ENCODE results near the gene PARP11. TPM values are rescaled to one million over a fixed set of nuclear protein-coding genes. Genes with fewer than 3 reads are reported as not detected.

PARP11 gene
- total and polyA plus RNA-seq, 2 donors (not counting 1 experiment from before 2014, with no cell fraction given) = 6.4 to 26.3 TPM

- ATAC-seq (ENCODE audit: low read depth) (no peak), DNase-seq (no peak)
- H3K4me1 ChIP-seq (ENCODE audit: control insufficient read depth in 2 of 2, insufficient read depth in 2 of 2, low read length in 2 of 2) = peaks cover 0 to 5% of the 10 kb centered on the region in 2 donors
- CTCF ChIA-PET = interaction anchor here (0.6 to 1.1 kb wide), 3 partner anchors 11 to 570 kb away, joined by 3 to 5 read pairs (median 5); no protein-coding TSS in a partner anchor
- 82% methylated on average over 2 of the region's 2 CpGs for WGBS (ENCODE audit: insufficient coverage)
- H3K9ac ChIP-seq (ENCODE audit: low read length) = no peak overlapping the region
- no peak overlapping the region for H3K4me3 ChIP-seq (ENCODE audit: control extremely low read depth in 1 of 5, extremely low read depth in 1 of 5, insufficient read depth in 1 of 5, low read depth in 2 of 5, low read length in 4 of 5)
- TF ChIP-seq EZH2 (IDR thresholded peaks at IDR 0.05; ENCODE audit: borderline replicate concordance, insufficient read depth, low read depth, low read length, poor library complexity, severe bottlenecking) (no peak), CTCF (IDR thresholded peaks at IDR 0.05) (no peak)
- Mint-ChIP-seq H3K4me1 (peaks cover 4% of the 10 kb centered on the region), H3K27ac (no peak overlapping the region), H3K9me3 (ENCODE audit: insufficient read depth) (no peaks in the 10 kb centered on the region), H3K4me3 (no peak overlapping the region), H3K27me3 (peaks cover 8% of the 10 kb centered on the region)
- H2AFZ ChIP-seq (ENCODE audit: insufficient read depth, low read depth, low read length, poor library complexity, severe bottlenecking) = no peak overlapping the region
- H3K27ac ChIP-seq (ENCODE audit: low read length in 2 of 2) = no peak overlapping the region
- H3K36me3 ChIP-seq (replicated peaks in 1 of 2; ENCODE audit: control extremely low read depth in 1 of 2, control insufficient read depth in 1 of 2, extremely low read depth in 1 of 2, insufficient read depth in 2 of 2, low read length in 1 of 2) = no peaks in the 10 kb centered on the region
- H3K27me3 ChIP-seq (replicated peaks in 1 of 4; ENCODE audit: control extremely low read depth in 1 of 4, control insufficient read depth in 3 of 4, insufficient read depth in 4 of 4, low read length in 3 of 4) = peaks cover 0 to 3% (median 1%) of the 10 kb centered on the region in 4 experiments
- H3K9me3 ChIP-seq (ENCODE audit: control extremely low read depth in 1 of 3, control insufficient read depth in 2 of 3, insufficient read depth in 1 of 3, low read length in 2 of 3) = no peaks in the 10 kb centered on the region
- intact Hi-C loops (cut with micrococcal nuclease) = no loop called here
- POLR2A ChIA-PET = no interaction called here
- no peaks in the 10 kb centered on the region for H4K20me1 ChIP-seq (ENCODE audit: control insufficient read depth, insufficient read depth, low read length, poor library complexity, severe bottlenecking)
- no peak overlapping the region for H3K4me2 ChIP-seq (replicated peaks; ENCODE audit: low read depth, low read length, poor library complexity, severe bottlenecking)
- no peaks in the 10 kb centered on the region for H3K79me2 ChIP-seq (ENCODE audit: control insufficient read depth, insufficient read depth, low read length)
Observed at GRCh38 chr12:3896801-3897351, 23.7 kb upstream of the PARP11 start.

GRCh38 chr12:3896356-3896755 is 23.2 kb upstream of the PARP11 start:
- ChIA-PET POLR2A (no interaction called here), CTCF (interaction anchor here (0.9 to 1.1 kb wide), 3 partner anchors 10 to 381 kb away, joined by 3 to 5 read pairs (median 5); no protein-coding TSS in a partner anchor)
- Mint-ChIP-seq H3K9me3 (ENCODE audit: insufficient read depth) (no peaks in the 10 kb centered on the region), H3K27me3 (peaks cover 8% of the 10 kb centered on the region), H3K27ac (no peak overlapping the region), H3K4me3 (no peak overlapping the region), H3K4me1 (peaks cover 4% of the 10 kb centered on the region)
- intact Hi-C loops (cut with micrococcal nuclease) = no loop called here
- Histone ChIP-seq H3K27ac (ENCODE audit: low read length in 2 of 2) (no peak overlapping the region), H3K36me3 (replicated peaks in 1 of 2; ENCODE audit: control extremely low read depth in 1 of 2, control insufficient read depth in 1 of 2, extremely low read depth in 1 of 2, insufficient read depth in 2 of 2, low read length in 1 of 2) (no peaks in the 10 kb centered on the region), H3K9ac (ENCODE audit: low read length) (no peak overlapping the region), H2AFZ (ENCODE audit: insufficient read depth, low read depth, low read length, poor library complexity, severe bottlenecking) (no peak overlapping the region), H3K4me1 (ENCODE audit: control insufficient read depth in 2 of 2, insufficient read depth in 2 of 2, low read length in 2 of 2) (peaks cover 0 to 5% of the 10 kb centered on the region in 2 donors), H3K4me2 (replicated peaks; ENCODE audit: low read depth, low read length, poor library complexity, severe bottlenecking) (no peak overlapping the region), H4K20me1 (ENCODE audit: control insufficient read depth, insufficient read depth, low read length, poor library complexity, severe bottlenecking) (no peaks in the 10 kb centered on the region), H3K79me2 (ENCODE audit: control insufficient read depth, insufficient read depth, low read length) (no peaks in the 10 kb centered on the region), H3K4me3 (ENCODE audit: control extremely low read depth in 1 of 5, extremely low read depth in 1 of 5, insufficient read depth in 1 of 5, low read depth in 2 of 5, low read length in 4 of 5) (no peak overlapping the region), H3K9me3 (ENCODE audit: control extremely low read depth in 1 of 3, control insufficient read depth in 2 of 3, insufficient read depth in 1 of 3, low read length in 2 of 3) (no peaks in the 10 kb centered on the region), H3K27me3 (replicated peaks in 1 of 4; ENCODE audit: control extremely low read depth in 1 of 4, control insufficient read depth in 3 of 4, insufficient read depth in 4 of 4, low read length in 3 of 4) (peaks cover 0 to 3% (median 1%) of the 10 kb centered on the region in 4 experiments)
- ATAC-seq (ENCODE audit: low read depth) (no peak), DNase-seq (no peak)
- TF ChIP-seq CTCF (IDR thresholded peaks at IDR 0.05) (no peak), EZH2 (IDR thresholded peaks at IDR 0.05; ENCODE audit: borderline replicate concordance, insufficient read depth, low read depth, low read length, poor library complexity, severe bottlenecking) (no peak)
- no CpG with 5 or more reads among the region's 2 CpGs for WGBS (ENCODE audit: insufficient coverage)
